ENCODE results near the gene MEPCE.

DNA sequence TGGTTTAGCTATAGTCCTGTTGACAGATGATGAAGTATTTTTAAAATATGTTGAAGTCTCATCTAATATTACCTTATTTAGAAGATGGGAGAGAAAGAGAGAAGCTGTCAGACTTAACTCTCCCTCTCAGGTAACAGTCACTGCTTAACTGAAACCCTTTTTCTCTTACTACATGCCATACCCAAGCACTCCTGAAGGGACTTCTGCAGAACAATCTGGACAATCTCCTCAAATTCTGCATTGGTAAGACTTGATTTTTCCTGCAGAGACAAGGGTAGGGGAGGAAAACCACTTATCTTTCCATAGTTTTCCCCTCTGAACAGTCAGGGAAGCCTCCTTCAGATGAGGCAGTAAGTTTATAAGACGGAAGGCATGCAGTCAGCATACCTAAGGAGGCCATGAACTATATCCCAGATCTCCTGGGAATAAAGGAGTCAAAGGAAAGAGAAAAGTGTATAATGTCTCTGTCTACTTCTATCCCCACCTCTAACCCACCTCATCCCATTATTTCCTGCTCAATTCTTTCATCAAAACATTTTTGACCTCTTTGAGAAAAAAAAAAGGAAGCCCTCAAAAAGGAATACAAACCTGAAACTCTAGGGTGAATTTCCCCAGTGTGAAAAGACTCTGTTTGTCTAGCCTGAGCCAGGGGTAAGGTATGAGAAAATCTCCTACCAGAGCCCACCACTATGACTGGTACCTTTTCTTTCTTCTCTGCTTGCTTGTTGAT is 10.5 kb upstream of the MEPCE start:
- no peak for TF ChIP-seq RBBP5 (IDR thresholded peaks at IDR 0.05; ENCODE audit: borderline replicate concordance, low read depth, low read length)
- TF ChIP-seq MAFK (IDR thresholded peaks at IDR 0.05; ENCODE audit: low read depth, low read length): no peak
- TF ChIP-seq SAP30 (IDR thresholded peaks at IDR 0.05; ENCODE audit: insufficient read depth, insufficient replicate concordance, low read length): no peak
- TF ChIP-seq POLR2A (IDR thresholded peaks at IDR 0.05; ENCODE audit: control extremely low read depth in 1 of 2, low read depth in 2 of 2, low read length in 2 of 2): no peak
- TF ChIP-seq TCF12 (IDR thresholded peaks at IDR 0.05; ENCODE audit: low read depth, low read length): no peak
- TF ChIP-seq, protein P1, sequence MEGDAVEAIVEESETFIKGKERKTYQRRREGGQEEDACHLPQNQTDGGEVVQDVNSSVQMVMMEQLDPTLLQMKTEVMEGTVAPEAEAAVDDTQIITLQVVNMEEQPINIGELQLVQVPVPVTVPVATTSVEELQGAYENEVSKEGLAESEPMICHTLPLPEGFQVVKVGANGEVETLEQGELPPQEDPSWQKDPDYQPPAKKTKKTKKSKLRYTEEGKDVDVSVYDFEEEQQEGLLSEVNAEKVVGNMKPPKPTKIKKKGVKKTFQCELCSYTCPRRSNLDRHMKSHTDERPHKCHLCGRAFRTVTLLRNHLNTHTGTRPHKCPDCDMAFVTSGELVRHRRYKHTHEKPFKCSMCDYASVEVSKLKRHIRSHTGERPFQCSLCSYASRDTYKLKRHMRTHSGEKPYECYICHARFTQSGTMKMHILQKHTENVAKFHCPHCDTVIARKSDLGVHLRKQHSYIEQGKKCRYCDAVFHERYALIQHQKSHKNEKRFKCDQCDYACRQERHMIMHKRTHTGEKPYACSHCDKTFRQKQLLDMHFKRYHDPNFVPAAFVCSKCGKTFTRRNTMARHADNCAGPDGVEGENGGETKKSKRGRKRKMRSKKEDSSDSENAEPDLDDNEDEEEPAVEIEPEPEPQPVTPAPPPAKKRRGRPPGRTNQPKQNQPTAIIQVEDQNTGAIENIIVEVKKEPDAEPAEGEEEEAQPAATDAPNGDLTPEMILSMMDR (IDR thresholded peaks at IDR 0.05; ENCODE audit: control extremely low read depth in 1 of 3, insufficient read depth in 1 of 3, low read depth in 1 of 3, low read length in 3 of 3): no peak
- no peak for TF ChIP-seq SIN3A (conservative IDR thresholded peaks at IDR 0.05 in 1 of 2, IDR thresholded peaks at IDR 0.05 in 1 of 2; ENCODE audit: low read depth in 1 of 2, low read length in 2 of 2)
- TF ChIP-seq GABPA (IDR thresholded peaks at IDR 0.05; ENCODE audit: borderline replicate concordance, insufficient read depth, low read length): no peak
- TF ChIP-seq, protein P2, sequence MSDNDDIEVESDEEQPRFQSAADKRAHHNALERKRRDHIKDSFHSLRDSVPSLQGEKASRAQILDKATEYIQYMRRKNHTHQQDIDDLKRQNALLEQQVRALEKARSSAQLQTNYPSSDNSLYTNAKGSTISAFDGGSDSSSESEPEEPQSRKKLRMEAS (IDR thresholded peaks at IDR 0.05): no peak
- TF ChIP-seq, protein P3, sequence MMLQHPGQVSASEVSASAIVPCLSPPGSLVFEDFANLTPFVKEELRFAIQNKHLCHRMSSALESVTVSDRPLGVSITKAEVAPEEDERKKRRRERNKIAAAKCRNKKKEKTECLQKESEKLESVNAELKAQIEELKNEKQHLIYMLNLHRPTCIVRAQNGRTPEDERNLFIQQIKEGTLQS (IDR thresholded peaks at IDR 0.05; ENCODE audit: insufficient read depth, low read depth, low read length): no peak
- no peak for TF ChIP-seq EZH2 (IDR thresholded peaks at IDR 0.05; ENCODE audit: low read depth, low read length, severe bottlenecking)

Data from H1 (cell line).